Smooth muscle cell (in vitro differentiated cells): ENCODE measurements around the gene SLC35G4. TPM values are rescaled to one million over a fixed set of nuclear protein-coding genes. Genes with fewer than 3 reads are reported as not detected.

Source experiments
- microRNA-seq: library from miRNA; unstranded; fragments of <30 nt; microRNA quantifications from one replicate; pipeline ENCODE4, GENCODE V29; 2016; ENCODE audit warnings: borderline number of aligned reads
- polyA plus RNA-seq: library from polyadenylated mRNA; unstranded; fragments of >200 nt; fragmentation: Nextera tagmentation; extraction: Ambion mirVana; gene quantifications from 2 replicates; pipeline ENCODE4 v1.2.1, GENCODE V29; 2016
- small RNA-seq: library from RNA; depleted of rRNA; stranded (forward); fragments of <200 nt; gene quantifications from one replicate; pipeline ENCODE3, GENCODE V24; 2014
- total RNA-seq: library from RNA; depleted of rRNA; stranded (reverse); fragments of >200 nt; gene quantifications from 2 replicates; pipeline ENCODE4 v1.2.3, GENCODE V29; 2014

Gene SLC35G4
- total and polyA plus RNA-seq, 2 experiments from 2014 or later = not detected

Small RNAs within 50 kb of the gene (microRNA-seq; reads per million reads assigned to microRNA genes)
- not detected for gene MIR7153

Small RNAs within 50 kb of the gene (small RNA-seq; reads per million reads assigned to genes)
- not detected for gene AP001120.4

Other genes starting within 250 kb of the SLC35G4 start
- 3.0 and 5.8 TPM in 2 replicates for gene GNAL, start 79.7 kb downstream of the SLC35G4 start, total RNA-seq
- 1.6 TPM in 2 replicates for gene GNAL, start 79.7 kb downstream of the SLC35G4 start, polyA plus RNA-seq
- 54.6 and 61.1 TPM in 2 replicates for gene CHMP1B, start 241.8 kb downstream of the SLC35G4 start, total RNA-seq
- gene CHMP1B, start 241.8 kb downstream of the SLC35G4 start, polyA plus RNA-seq = 35.6 and 54.4 TPM in 2 replicates